GM18517 (cell line): ENCODE results near the gene UVRAG.
A peak's percentile ranks its signal among the peaks of the same experiment; 100 is the strongest.
"Not testable (repeated sequence)": the region's sequence is repeated elsewhere in the genome, so short reads cannot be mapped to it uniquely, and the experiment has no call there.

Experiments used
- ATAC-seq: cut with Tn5 transposase; IDR thresholded peaks from one replicate; pipeline ENCODE4 v1.9.1; 2021; ENCODE audit warnings: mild to moderate bottlenecking, moderate library complexity; ENCODE audit not compliant: unreplicated experiment

The UVRAG gene

GRCh38 chr11:76048763-76049162 is 233.8 kb downstream of the UVRAG start:
- no peak for ATAC-seq

DNA sequence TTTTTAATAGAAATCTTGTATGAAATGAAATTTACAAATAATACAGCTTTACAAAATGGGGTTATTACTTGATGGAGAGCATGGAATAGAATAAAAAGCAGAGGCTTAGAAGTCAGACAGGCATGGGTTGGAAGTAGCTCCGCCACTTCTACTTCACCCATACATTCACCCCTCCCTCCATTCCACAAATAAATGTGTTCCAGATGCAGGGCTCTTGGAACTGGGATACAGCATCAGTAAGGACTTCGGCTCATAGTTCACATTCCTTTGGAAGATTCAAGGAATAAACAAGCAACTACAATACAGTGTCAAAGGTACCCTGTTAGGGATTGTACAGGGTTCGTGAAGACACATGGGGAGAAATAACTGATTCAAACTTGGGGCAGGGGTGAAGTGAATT is 234.5 kb downstream of the UVRAG start:
- ATAC-seq: no peak

GRCh38 chr11:76051937-76052336 is 236.9 kb downstream of the UVRAG start:
- no peak for ATAC-seq

GRCh38 chr11:76054330-76054729 is 239.3 kb downstream of the UVRAG start:
- no peak for ATAC-seq

DNA sequence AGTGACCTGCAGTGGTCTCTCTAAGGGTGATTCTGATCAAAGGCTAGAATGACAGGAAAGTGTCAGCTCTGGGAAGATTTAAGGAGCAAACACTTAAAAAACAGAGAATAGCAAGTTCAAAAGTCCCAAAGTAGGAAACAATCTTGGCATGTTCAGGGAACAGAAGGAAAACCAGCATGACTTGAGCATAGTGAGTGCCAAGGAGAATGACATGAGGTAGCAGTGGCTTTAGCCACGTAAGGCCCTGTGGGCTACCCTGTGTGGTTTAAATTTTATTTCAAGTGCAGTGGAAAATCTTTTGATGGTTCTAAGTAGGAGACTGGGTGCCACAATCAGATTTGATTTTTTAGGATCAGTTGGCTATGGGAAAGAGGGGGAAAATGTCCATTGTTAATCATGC is 241.9 kb downstream of the UVRAG start:
- ATAC-seq: no peak

DNA sequence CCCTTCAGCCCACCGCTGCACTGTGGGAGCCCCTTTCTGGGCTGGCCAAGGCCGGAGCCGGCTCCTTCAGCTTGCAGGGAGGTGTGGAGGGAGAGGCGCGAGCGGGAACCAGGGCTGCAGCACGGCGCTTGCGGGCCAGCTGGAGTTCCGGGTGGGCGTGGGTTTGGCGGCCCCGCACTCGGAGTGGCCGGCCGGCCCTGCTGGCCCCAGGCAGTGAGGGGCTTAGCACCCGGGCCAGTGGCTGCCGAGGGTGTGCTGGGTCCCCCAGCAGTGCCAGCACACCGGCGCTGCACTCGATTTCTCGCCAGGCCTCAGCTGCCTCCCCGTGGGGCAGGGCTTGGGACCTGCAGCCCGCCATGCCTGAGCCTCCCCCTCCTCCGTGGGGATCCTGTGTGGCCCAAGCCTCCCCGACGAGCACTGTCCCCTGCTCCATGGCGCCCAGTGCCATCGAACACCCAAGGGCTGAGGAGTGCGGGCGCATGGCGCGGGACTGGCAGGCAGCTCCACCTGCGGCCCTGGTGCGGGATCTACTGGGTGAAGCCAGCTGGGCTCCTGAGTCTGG is 245.5 kb downstream of the UVRAG start:
- not testable (repeated sequence) for ATAC-seq

DNA sequence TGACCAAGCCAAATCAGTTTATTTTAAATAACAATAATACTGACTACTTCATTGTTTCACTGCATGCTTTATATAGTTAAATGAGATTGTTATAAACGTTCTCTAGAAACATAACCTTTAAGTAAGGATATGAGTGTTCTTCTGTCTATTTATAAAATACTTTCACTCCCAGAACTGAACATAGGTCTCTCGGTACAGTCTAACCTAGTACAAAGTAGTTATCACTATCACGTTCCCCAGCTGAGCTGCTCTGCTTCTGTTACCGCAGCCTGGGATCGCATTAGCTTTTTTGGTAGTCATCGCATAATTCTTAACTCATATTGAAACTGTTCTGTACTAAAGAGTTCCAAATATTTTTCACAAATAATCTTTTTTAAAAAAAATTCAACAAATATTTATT is 247.7 kb downstream of the UVRAG start:
- ATAC-seq: peak; percentile 98

- no peak for ATAC-seq
These were observed 249.2 kb downstream of the UVRAG start for GRCh38 chr11:76064192-76064591.

DNA sequence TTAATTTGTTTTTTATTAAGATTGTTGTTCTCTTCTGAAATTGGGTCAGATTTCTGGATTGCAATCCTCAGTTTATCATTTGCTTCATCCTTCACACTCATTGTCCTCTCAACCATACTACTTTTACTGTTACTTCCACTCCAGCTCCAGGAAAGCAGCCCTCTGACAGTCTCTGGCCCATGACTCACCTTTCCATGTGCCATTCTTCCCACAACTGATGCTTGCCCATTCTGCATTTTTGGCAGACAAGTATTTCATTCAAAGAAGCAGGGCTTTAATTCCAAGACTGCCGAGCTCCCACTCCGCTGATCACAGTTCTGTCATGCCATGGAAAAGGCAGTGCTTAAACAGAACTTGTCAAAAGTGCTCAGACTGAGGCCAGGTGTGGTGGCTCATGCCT is 252.1 kb downstream of the UVRAG start:
- ATAC-seq: no peak

GRCh38 chr11:76069001-76069400 is 254.0 kb downstream of the UVRAG start:
- ATAC-seq: no peak

DNA sequence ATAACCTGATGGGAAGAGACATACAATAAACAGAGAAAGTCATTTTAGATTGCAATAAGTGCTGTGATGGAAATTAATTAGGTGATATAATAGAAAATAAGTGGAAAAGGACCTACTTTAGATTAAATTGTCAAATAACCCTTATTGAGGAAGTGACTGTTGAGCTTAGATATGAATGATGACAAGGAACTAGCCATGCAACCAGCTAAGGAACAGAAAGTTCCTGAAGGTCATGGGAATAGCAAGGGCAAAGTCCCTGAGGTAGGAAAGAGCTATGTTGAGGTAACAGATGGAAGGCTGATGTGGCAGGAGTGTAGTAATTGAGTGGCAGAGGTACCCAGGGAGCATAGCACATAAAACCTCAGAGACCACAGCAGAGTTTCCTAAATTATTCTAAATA is 256.1 kb downstream of the UVRAG start:
- ATAC-seq: no peak

DNA sequence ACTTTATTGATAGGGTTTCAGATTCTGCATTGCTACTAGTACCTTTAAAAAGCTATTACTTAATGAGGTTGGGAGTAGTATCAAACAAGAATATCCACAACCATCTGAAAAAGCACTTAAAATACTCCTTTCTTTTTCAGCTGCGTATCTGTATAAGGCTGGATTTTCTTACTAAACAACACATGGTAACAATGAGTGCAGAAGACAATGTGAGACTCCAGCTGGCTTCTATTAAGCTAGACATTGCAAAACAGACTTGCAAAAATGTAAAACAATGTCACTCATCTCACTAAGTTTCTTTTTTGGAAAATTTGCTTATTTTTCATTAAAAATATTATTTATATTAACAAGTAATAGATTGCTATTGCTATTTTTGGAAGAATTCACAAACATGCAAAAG is 258.7 kb downstream of the UVRAG start:
- no peak for ATAC-seq

DNA sequence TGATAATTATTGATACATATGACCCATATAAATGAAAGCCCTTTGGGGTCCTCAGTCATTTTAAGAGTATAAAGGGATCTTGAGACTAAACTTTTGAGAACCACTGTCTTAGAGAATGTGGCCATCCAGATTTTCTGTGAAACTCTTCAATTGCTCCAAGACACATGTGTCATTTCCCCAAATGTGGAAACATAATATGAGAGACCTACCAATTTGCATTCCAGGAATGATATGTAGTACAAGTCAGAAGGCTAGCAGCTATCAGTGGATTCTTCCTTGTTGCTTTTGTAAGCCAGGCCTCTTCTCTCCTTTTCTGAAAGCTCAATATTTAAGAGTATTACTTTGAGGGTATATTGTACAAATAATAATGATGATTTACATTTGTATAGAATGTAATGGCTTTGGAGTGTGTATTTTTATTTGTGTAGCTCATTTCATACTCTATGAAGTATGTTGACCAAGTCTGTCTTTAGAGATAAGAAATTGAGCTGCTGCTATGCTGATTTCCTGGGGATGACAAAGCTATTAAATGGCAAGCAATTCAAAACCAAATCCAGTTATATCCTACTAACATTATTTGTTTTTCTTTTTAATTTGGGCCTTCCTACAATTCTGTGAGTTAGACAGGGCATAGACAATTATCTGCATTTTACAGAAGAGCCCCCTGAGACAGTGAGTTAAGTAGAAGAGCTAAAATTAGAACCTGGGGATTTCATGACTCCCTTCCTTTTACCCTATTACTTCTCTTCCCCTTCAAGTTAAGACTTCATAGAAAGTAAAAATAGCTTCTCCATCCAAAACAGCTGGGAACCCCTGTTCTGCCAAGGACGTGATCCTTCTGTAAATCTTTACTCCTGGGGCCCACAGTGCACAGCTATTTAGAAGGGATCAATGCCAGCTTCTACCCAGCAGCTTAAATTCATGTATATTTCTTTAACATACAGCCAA is 259.4 kb downstream of the UVRAG start:
- no peak for ATAC-seq

DNA sequence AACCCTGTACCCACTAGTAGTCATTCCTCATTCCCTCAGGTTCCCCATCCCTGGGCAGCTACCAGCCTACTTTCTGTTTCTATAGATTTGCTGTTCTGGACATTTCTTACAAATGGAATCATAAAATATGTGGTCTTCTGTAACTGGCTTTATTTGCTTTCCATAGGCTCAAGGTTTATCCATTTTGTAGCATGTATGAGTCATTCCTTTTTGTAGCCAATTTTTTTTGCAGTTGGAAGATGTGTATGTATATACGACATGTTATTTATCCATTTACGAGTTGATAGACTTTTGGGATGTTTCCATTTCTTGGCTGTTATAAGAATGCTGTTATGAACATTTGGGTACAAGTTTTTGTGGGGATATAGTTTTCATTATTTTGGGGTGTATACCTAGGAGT is 260.7 kb downstream of the UVRAG start:
- no peak for ATAC-seq

GRCh38 chr11:76076253-76076652 is 261.2 kb downstream of the UVRAG start:
- ATAC-seq: not testable (repeated sequence)

GRCh38 chr11:76076749-76077148 is 261.7 kb downstream of the UVRAG start:
- ATAC-seq: no peak

GRCh38 chr11:76077575-76078150 is 262.7 kb downstream of the UVRAG start:
- ATAC-seq: no peak

- ATAC-seq: not testable (repeated sequence)
These were observed 266.1 kb downstream of the UVRAG start for GRCh38 chr11:76081084-76081483.

- ATAC-seq: no peak
These were observed 268.8 kb downstream of the UVRAG start for GRCh38 chr11:76083563-76084451.

DNA sequence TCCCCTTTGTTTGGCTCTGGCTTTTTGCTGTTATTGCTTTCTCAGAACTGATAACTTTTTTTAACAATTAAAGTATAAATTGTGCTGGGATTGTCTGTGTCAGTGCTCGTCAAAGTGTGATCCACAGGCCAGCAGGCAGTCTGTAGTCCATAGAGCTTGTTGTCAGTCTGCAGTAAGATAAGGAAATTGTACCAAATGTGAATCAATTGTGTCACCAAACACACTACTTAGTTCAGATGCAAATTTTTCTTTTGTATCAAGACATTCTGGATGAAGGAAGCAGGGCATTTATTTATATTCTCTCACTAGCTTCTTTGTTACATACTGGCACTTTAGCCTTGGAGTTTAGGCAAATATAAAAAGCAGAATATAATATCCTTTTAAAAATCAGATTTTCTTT is 270.3 kb downstream of the UVRAG start:
- ATAC-seq: no peak
